GM08714 (cell line): ENCODE data around the gene HSPB9.

Source experiments
- H3K4me3 ChIP-seq: fragments of 200-500 bp; sonication (Bioruptor generic); 2 replicates; pipeline ENCODE4 v1.5.1; 2014; ENCODE audit warnings: mild to moderate bottlenecking, low read length, inconsistent platforms
- ZNF274 ChIP-seq: IDR thresholded peaks from 2 replicates; pipeline ENCODE4 v1.6.1; 2012; ENCODE audit warnings: mild to moderate bottlenecking, low read depth, low read length

HSPB9 gene

GRCh38 chr17:42122371-42123303 is at the start of gene HSPB9:
Gene HSPB9, plus strand, starts transcription at chr17:42122804. Its CDS starts 47 bp downstream, at chr17:42122851.
- TF ChIP-seq ZNF274, result no peak
- no peak within 1 kb of the TSS for H3K4me3 ChIP-seq

GRCh38 chr17:42075789-42076188 is 46.8 kb upstream of the HSPB9 start:
- no peak for TF ChIP-seq ZNF274
- H3K4me3 ChIP-seq, result no peak overlapping the region

GRCh38 chr17:42076797-42077559 is 45.6 kb upstream of the HSPB9 start:
- no peak for TF ChIP-seq ZNF274
- H3K4me3 ChIP-seq, result no peak overlapping the region

GRCh38 chr17:42077755-42078154 is 44.8 kb upstream of the HSPB9 start:
- H3K4me3 ChIP-seq, result no peak overlapping the region
- no peak for TF ChIP-seq ZNF274

GRCh38 chr17:42078396-42079043 is 44.1 kb upstream of the HSPB9 start:
- TF ChIP-seq ZNF274, result no peak
- no peak overlapping the region for H3K4me3 ChIP-seq

GRCh38 chr17:42079541-42079940 is 43.1 kb upstream of the HSPB9 start:
- no peak for TF ChIP-seq ZNF274
- no peak overlapping the region for H3K4me3 ChIP-seq

GRCh38 chr17:42081516-42082129 is 41.0 kb upstream of the HSPB9 start:
- no peak overlapping the region for H3K4me3 ChIP-seq
- no peak for TF ChIP-seq ZNF274

GRCh38 chr17:42087042-42087701 is 35.4 kb upstream of the HSPB9 start:
- no peak overlapping the region for H3K4me3 ChIP-seq
- TF ChIP-seq ZNF274, result no peak

- TF ChIP-seq ZNF274, result no peak
- H3K4me3 ChIP-seq, result no peak overlapping the region
These were observed 34.6 kb upstream of the HSPB9 start for GRCh38 chr17:42087736-42088705.

GRCh38 chr17:42088736-42089135 is 33.9 kb upstream of the HSPB9 start:
- no peak overlapping the region for H3K4me3 ChIP-seq
- no peak for TF ChIP-seq ZNF274

GRCh38 chr17:42090964-42091790 is 31.4 kb upstream of the HSPB9 start:
- TF ChIP-seq ZNF274, result no peak

GRCh38 chr17:42092939-42093338 is 29.7 kb upstream of the HSPB9 start:
- TF ChIP-seq ZNF274, result no peak
- no peak overlapping the region for H3K4me3 ChIP-seq

More at GRCh38 chr17:42090964-42091790, 31.4 kb upstream of the HSPB9 start:
- H3K4me3 ChIP-seq, result no peak overlapping the region
